ENCODE results near the gene ZNF410. TPM values are rescaled to one million over a fixed set of nuclear protein-coding genes. Genes with fewer than 3 reads are reported as not detected.
A peak's percentile ranks its signal among the peaks of the same experiment; 100 is the strongest.
"Not testable (repeated sequence)": the region's sequence is repeated elsewhere in the genome, so short reads cannot be mapped to it uniquely, and the experiment has no call there.

ZNF410 gene, protein sequence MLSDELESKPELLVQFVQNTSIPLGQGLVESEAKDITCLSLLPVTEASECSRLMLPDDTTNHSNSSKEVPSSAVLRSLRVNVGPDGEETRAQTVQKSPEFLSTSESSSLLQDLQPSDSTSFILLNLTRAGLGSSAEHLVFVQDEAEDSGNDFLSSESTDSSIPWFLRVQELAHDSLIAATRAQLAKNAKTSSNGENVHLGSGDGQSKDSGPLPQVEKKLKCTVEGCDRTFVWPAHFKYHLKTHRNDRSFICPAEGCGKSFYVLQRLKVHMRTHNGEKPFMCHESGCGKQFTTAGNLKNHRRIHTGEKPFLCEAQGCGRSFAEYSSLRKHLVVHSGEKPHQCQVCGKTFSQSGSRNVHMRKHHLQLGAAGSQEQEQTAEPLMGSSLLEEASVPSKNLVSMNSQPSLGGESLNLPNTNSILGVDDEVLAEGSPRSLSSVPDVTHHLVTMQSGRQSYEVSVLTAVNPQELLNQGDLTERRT
- total RNA-seq, result 10 to 100 TPM; 48.8 to 57.3 (median 51.2) TPM

DNA sequence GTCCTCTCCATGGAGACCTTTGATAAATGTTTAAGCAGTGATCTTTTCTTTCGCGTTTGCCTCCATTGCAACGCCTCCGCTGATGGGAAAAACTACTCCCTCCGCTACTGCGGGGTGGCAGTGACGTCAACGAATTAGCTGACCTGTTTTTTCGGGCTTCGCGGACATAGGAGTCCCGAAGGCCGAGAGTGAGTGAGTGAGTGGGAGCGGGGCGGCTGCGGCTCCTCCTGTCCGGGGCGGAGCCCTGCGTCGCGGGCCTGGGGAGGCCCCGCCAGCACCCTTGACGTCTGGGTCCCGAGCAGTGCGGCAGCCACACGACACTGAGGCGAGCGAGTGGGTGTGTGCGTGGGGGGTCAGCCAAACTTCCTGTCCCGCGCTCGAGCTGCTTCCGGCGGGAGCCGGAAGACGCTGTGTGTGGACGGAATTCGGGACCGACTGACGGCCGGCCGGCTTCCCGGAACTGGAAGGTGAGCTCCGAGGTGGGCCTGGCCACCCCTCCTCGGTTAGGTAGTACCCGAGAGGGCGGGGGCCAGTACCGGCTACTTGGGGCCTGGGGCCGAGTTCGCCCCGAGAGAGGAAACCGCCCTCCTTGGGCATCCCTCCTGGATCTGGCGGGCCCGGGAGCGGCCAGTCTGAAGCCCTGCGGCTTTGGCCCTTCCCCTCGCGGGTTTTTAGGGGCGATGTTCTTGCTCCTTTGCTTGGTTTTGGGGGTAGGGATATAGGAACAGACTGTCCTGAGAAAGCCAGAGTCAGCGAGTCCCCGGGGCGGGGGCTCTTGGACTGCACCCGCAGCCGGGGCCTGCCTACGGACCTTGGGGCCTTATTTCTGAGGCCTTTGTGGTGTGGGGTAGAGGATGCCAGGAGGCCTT is at the start of gene ZNF410:
TSS of gene ZNF410 (plus strand) at position 411 of the 869 bp plus-strand sequence. CDS start 5,317 bp downstream, outside the sequence.
- Histone ChIP-seq H3K36me3 (no peaks in the 10 kb centered on the region), H3K4me1 (peaks cover 6 to 16% of the 10 kb centered on the region in 2 donors), H3K27me3 (no peaks in the 10 kb centered on the region), H3K4me3 (replicated peaks in 1 of 3) (peak within 1 kb of the TSS; percentile 66 to 98 (median 87)), H3K27ac (peak within 1 kb of the TSS; percentile 88 to 98 (median 92)), H3K9me3 (no peaks in the 10 kb centered on the region)
- peak; percentile 96 for DNase-seq
- TF ChIP-seq POLR2A (IDR thresholded peaks at IDR 0.05), result peak in 1 of 2 donors; percentile 86
- TF ChIP-seq, protein P1, sequence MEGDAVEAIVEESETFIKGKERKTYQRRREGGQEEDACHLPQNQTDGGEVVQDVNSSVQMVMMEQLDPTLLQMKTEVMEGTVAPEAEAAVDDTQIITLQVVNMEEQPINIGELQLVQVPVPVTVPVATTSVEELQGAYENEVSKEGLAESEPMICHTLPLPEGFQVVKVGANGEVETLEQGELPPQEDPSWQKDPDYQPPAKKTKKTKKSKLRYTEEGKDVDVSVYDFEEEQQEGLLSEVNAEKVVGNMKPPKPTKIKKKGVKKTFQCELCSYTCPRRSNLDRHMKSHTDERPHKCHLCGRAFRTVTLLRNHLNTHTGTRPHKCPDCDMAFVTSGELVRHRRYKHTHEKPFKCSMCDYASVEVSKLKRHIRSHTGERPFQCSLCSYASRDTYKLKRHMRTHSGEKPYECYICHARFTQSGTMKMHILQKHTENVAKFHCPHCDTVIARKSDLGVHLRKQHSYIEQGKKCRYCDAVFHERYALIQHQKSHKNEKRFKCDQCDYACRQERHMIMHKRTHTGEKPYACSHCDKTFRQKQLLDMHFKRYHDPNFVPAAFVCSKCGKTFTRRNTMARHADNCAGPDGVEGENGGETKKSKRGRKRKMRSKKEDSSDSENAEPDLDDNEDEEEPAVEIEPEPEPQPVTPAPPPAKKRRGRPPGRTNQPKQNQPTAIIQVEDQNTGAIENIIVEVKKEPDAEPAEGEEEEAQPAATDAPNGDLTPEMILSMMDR (IDR thresholded peaks at IDR 0.05), result no peak
- WGBS, 2 donors, result 0 to 1% methylated on average over 37 to 45 of the region's 65 CpGs
- intact Hi-C loops (cut with DNase I), result no loop called here

DNA sequence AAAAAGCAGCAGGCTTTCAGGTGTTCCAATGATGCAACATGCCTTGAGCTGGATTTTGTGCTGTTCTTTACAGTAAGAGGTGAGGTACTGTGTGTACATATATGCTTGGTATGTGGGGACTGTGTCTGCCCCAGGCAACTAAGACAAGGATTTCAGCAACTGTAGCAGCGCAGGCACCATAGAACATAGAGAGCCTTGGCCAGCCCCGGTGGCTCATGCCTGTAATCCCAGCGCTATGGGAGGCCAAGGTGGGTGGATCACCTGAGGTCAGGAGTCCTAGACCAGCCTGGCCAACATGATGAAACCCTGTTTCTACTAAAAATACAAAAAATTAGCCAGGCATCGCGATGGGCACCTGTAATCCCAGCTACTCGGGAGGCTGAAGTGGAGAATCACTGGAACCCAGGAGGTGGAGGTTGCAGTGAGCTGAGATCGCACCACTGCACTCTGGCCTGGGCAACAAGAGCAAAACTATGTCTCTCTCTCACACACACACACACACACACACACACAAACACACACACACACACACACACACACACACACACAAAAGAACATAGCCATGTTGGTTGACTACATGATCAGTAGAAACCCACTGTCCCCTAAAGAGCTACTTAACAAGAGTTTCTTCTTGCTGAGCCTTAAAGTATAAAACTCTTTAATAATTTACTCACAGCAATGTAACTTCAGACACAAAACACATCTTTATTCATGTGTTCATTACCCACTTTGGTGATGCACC is 48.2 kb upstream of the ZNF410 start:
- DNase-seq; H3K4me3 ChIP-seq (replicated peaks in 1 of 3); H3K36me3 ChIP-seq; H3K9me3 ChIP-seq; H3K27me3 ChIP-seq; H3K27ac ChIP-seq; intact Hi-C loops (cut with DNase I): not testable (repeated sequence)
- 88 to 93% methylated on average over 7 of the region's 7 CpGs for WGBS, 2 donors
- H3K4me1 ChIP-seq, result peaks cover 8 to 12% of the 10 kb centered on the region in 2 donors

DNA sequence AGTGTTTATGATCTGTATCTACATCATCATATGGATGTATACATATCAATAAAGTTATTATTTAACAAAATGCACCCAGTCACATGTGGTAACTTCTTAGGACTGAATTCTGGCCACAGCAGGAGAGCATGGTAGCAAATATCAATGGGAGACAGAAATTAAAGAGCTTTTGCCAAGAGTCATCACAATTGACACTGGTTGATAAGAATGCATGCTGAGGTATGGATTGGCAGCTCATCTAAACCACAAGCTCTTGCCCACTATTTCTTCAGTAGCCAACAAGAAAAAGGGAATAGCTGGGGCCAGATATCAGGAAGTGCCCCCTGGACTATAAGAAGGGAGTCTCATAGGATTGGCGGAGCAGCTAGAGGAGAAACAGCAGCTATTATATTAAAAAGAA is 44.5 kb upstream of the ZNF410 start:
- 93 to 98% methylated on average over 1 of the region's 1 CpG for WGBS, 2 donors
- Histone ChIP-seq H3K27ac (no peak overlapping the region), H3K36me3 (no peaks in the 10 kb centered on the region), H3K9me3 (no peaks in the 10 kb centered on the region), H3K4me1 (no peaks in the 10 kb centered on the region), H3K4me3 (replicated peaks in 1 of 3) (no peak overlapping the region), H3K27me3 (no peaks in the 10 kb centered on the region)
- intact Hi-C loops (cut with DNase I), result no loop called here
- DNase-seq, result no peak
- TF ChIP-seq POLR2A (IDR thresholded peaks at IDR 0.05), result no peak
- TF ChIP-seq, protein P1 (IDR thresholded peaks at IDR 0.05), result no peak

DNA sequence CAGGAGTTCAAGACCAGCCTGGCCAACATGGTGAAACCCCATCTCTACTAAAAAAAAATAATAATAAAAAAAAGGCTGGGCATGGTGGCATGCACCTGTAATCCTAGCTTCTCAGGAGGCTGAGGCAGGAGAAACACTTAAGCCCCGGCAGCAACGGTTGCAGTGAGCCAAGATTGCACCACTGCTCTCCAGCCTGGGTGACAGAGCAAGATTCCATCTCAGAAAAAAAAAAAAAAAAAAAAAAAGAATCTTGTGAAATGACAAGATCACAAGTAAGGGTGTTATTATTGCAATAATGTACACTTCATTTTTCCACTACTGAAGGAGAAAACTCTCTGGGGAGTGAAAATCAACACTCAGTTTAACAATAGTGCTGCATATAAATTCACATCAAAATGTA is 43.8 kb upstream of the ZNF410 start:
- WGBS, 2 donors, result 43 to 57% methylated on average over 2 of the region's 2 CpGs
- H3K9me3 ChIP-seq, result no peaks in the 10 kb centered on the region
- no peaks in the 10 kb centered on the region for H3K27me3 ChIP-seq
- no peaks in the 10 kb centered on the region for H3K4me1 ChIP-seq
- intact Hi-C loops (cut with DNase I), result no loop called here
- H3K4me3 ChIP-seq (replicated peaks in 1 of 3), result no peak overlapping the region
- no peak for DNase-seq
- no peak for TF ChIP-seq POLR2A (IDR thresholded peaks at IDR 0.05)
- TF ChIP-seq, protein P1 (IDR thresholded peaks at IDR 0.05), result no peak
- H3K36me3 ChIP-seq, result no peaks in the 10 kb centered on the region
- H3K27ac ChIP-seq, result no peak overlapping the region

DNA sequence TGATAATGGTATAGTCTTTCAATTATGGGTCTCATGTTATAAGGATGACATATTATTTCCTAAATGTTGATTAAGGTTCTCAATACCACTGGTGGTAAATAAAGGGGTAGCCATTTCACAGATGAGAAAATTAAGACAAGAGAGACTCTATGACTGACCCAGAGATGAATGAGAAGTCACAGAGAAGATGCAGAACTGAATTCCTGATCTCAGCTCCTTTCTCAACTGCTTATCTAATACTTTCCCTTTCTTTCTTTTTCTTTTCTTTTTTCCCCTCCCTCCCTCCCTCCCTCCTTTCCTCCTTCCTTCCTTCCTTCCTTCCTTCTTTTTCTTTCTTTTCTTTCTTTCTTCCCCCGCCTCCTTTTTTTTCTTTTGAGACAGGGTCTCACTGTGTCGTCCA is 43.4 kb upstream of the ZNF410 start:
- H3K27ac ChIP-seq, result no peak overlapping the region
- H3K4me1 ChIP-seq, result no peaks in the 10 kb centered on the region
- H3K4me3 ChIP-seq (replicated peaks in 1 of 3), result no peak overlapping the region
- H3K9me3 ChIP-seq, result no peaks in the 10 kb centered on the region
- no peak for DNase-seq
- no peaks in the 10 kb centered on the region for H3K27me3 ChIP-seq
- H3K36me3 ChIP-seq, result no peaks in the 10 kb centered on the region
- 50 to 94% methylated on average over 2 of the region's 2 CpGs for WGBS, 2 donors
- TF ChIP-seq POLR2A (IDR thresholded peaks at IDR 0.05), result no peak
- TF ChIP-seq, protein P1 (IDR thresholded peaks at IDR 0.05), result no peak
- intact Hi-C loops (cut with DNase I), result no loop called here

Measured in thyroid gland (tissue), 4 donors.